HepG2 (cell line): ENCODE data around the gene NARF. TPM values are rescaled to one million over a fixed set of nuclear protein-coding genes. Genes with fewer than 3 reads are reported as not detected.

Source experiments
- ARNT2 ChIP-seq: sonication (generic); formaldehyde crosslinking; IDR thresholded peaks from 2 replicates; pipeline ENCODE4 v1.8.0; 2022; ENCODE audit warnings: mild to moderate bottlenecking, low read depth, missing genetic modification reagents, moderate library complexity
- CREM ChIP-seq, 2 experiments: sonication (generic) in 1 of 2; formaldehyde crosslinking in 1 of 2; IDR thresholded peaks; 2 replicates each; pipeline versions ENCODE4 v1.4.0 to v1.6.1; 2016 to 2020; ENCODE audit warnings: antibody characterized with exemption in 1 of 2, mild to moderate bottlenecking in 1 of 2, missing genetic modification reagents in 1 of 2
- DNMT3B ChIP-seq: conservative IDR thresholded peaks from 2 replicates; pipeline ENCODE4 v1.6.1; 2016; ENCODE audit warnings: missing biosample characterization, control low read depth
- GABPA ChIP-seq, 2 experiments: IDR thresholded peaks; 2 replicates each; pipeline ENCODE4 v1.6.1; 2011 to 2016; ENCODE audit warnings: low read depth in 2 of 2, low read length in 1 of 2, missing biosample characterization in 1 of 2, missing genetic modification characterization in 1 of 2
- HCFC1 ChIP-seq: fragments of 150-350 bp; IDR thresholded peaks from 2 replicates; pipeline ENCODE4 v1.6.1; 2014; ENCODE audit warnings: low read depth, low read length
- HNF4A ChIP-seq: sonication (generic); formaldehyde crosslinking; IDR thresholded peaks from 2 replicates; pipeline ENCODE4 v1.4.0; 2020; ENCODE audit warnings: missing genetic modification reagents
- JDP2 ChIP-seq: sonication (generic); formaldehyde crosslinking; IDR thresholded peaks from 2 replicates; pipeline ENCODE4 v1.8.1; 2022; ENCODE audit warnings: missing genetic modification reagents, borderline replicate concordance
- KLF16 ChIP-seq, 2 experiments: sonication (generic) in 1 of 2; formaldehyde crosslinking in 1 of 2; IDR thresholded peaks; 2 replicates each; pipeline versions ENCODE4 v1.6.1 to v1.8.0; 2016 to 2023; ENCODE audit warnings: missing genetic modification reagents in 2 of 2, missing compliant biosample characterization in 1 of 2
- NKX3-1 ChIP-seq: sonication (generic); formaldehyde crosslinking; IDR thresholded peaks from 2 replicates; pipeline ENCODE4 v1.5.0; 2020; ENCODE audit warnings: missing genetic modification reagents
- PCBP2 ChIP-seq: fragments of 200-400 bp; formaldehyde crosslinking; optimal IDR thresholded peaks from 2 replicates; pipeline ENCODE3; 2018; ENCODE audit warnings: low read length, low read depth; ENCODE audit not compliant: poor library complexity, severe bottlenecking
- ZFX ChIP-seq: sonication (generic); formaldehyde crosslinking; IDR thresholded peaks from 2 replicates; pipeline ENCODE4 v1.4.0; 2020; ENCODE audit warnings: mild to moderate bottlenecking, low read depth, missing genetic modification reagents, moderate library complexity
- ZFY ChIP-seq: sonication (generic); formaldehyde crosslinking; IDR thresholded peaks from 2 replicates; pipeline ENCODE4 v1.4.0; 2020; ENCODE audit warnings: missing genetic modification reagents
- ZIK1 ChIP-seq: sonication (generic); formaldehyde crosslinking; IDR thresholded peaks from 2 replicates; pipeline ENCODE4 v1.5.0; 2020; ENCODE audit warnings: mild to moderate bottlenecking, low read depth, missing genetic modification reagents, borderline replicate concordance
- ZNF12 ChIP-seq: sonication (generic); formaldehyde crosslinking; IDR thresholded peaks from 2 replicates; pipeline ENCODE4 v1.5.0; 2020; ENCODE audit warnings: missing genetic modification reagents
- ZNF124 ChIP-seq: sonication (generic); formaldehyde crosslinking; IDR thresholded peaks from 2 replicates; pipeline ENCODE4 v1.4.0; 2020; ENCODE audit warnings: missing genetic modification reagents
- ZNF224 ChIP-seq: sonication (generic); formaldehyde crosslinking; IDR thresholded peaks from 2 replicates; pipeline ENCODE4 v1.5.0; 2020; ENCODE audit warnings: mild to moderate bottlenecking, missing genetic modification reagents
- ZNF263 ChIP-seq: sonication (generic); formaldehyde crosslinking; IDR thresholded peaks from 2 replicates; pipeline ENCODE4 v1.4.0; 2020; ENCODE audit warnings: missing genetic modification reagents
- ZNF572 ChIP-seq: sonication (generic); formaldehyde crosslinking; IDR thresholded peaks from 2 replicates; pipeline ENCODE4 v1.5.1; 2020; ENCODE audit warnings: mild to moderate bottlenecking, missing genetic modification reagents
- ZNF768 ChIP-seq: sonication (generic); formaldehyde crosslinking; IDR thresholded peaks from 2 replicates; pipeline ENCODE4 v1.4.0; 2020; ENCODE audit warnings: missing genetic modification reagents
- polyA plus RNA-seq, 8 experiments: library from polyadenylated mRNA; depleted of rRNA in 3 of 8; stranded (reverse) in 7 of 8; unstranded in 1 of 8; fragments of >200 nt; fragmentation: Illumina TruSeq in 4 of 8; extraction: Trizol in 4 of 8; gene quantifications; 2 replicates each; pipeline versions ENCODE4 v1.2.1 to v1.2.3, GENCODE V29; 2011 to 2016; ENCODE audit warnings: low read depth in 4 of 8, missing spikeins in 1 of 8, mixed read lengths in 1 of 8; ENCODE audit not compliant: insufficient read depth in 1 of 8
- total RNA-seq, 5 experiments: library from RNA; depleted of rRNA; stranded (reverse); fragments of >200 nt; fragmentation: Illumina TruSeq; extraction: Trizol; gene quantifications; 2 replicates each; pipeline ENCODE4 v1.2.3, GENCODE V29; 2016; ENCODE audit warnings: low read depth in 1 of 5
- TF ChIP-seq, protein P1 (sequence below): sonication (generic); formaldehyde crosslinking; IDR thresholded peaks from 2 replicates; pipeline ENCODE4 v1.5.0; 2020; ENCODE audit warnings: missing genetic modification reagents
- TF ChIP-seq, protein P2 (sequence below): sonication (generic); formaldehyde crosslinking; IDR thresholded peaks from 2 replicates; pipeline ENCODE4 v1.4.0; 2020; ENCODE audit warnings: missing genetic modification reagents
- TF ChIP-seq, protein P3 (sequence below): IDR thresholded peaks from 2 replicates; pipeline ENCODE4 v1.6.1; 2016
- TF ChIP-seq, protein P4 (sequence below): sonication (generic); formaldehyde crosslinking; IDR thresholded peaks from 2 replicates; pipeline ENCODE4 v1.4.0; 2020; ENCODE audit warnings: missing genetic modification reagents
- TF ChIP-seq, protein P5 (sequence below): sonication (generic); formaldehyde crosslinking; IDR thresholded peaks from 2 replicates; pipeline ENCODE4 v1.4.0; 2020; ENCODE audit warnings: missing genetic modification reagents

Gene NARF
- total and polyA plus RNA-seq, 2 of the 13 experiments (the other 11 are each of a cell fraction or from before 2014, with no cell fraction given): 61.1 to 144 TPM

DNA sequence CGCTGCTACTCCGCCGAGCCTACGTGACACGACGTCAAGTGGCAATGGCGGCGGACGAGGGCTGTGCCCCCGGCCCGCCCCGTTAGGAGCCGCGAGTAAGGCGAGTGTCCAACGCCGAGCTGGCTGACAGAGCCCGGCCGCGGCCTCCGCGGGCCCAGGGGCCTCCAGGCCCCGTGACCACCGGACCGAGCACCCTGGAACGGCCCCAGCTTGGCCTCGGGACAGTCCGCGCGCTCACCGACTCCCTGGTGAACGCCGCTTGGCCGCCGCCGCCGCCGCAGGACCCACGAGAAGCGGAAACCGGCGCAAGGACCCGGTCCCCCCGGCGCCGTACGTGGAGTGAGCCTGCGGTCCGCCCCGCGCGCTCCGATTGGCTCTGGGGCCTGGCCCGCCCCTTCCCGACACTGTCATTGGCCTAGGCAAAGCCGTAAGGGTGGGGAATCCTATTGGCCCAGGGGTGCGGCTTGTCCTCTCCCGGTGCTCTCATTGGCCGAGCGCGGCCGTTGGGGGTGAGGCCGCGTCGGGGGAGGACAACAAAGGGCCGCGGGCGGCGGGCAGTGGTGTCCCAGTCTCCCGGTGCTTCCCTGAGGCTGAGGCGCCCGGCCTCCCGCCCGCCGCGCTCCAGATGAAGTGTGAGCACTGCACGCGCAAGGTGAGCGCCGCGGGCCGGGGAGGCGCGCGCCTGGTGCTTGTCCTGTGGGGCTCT is at the start of gene NARF (continued):
- TF ChIP-seq, protein P1, sequence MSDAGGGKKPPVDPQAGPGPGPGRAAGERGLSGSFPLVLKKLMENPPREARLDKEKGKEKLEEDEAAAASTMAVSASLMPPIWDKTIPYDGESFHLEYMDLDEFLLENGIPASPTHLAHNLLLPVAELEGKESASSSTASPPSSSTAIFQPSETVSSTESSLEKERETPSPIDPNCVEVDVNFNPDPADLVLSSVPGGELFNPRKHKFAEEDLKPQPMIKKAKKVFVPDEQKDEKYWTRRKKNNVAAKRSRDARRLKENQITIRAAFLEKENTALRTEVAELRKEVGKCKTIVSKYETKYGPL (CRISPR knock-in tag): peak; percentile 83; the same call in 1 of the 2 replicates
- TF ChIP-seq CREM (IDR thresholded peaks at IDR 0.05) (no peak; the same call in 1 of the 2 replicates), CREM (CRISPR knock-in tag; IDR thresholded peaks at IDR 0.05) (no peak), ZFX (peak; percentile 92), JDP2 (CRISPR knock-in tag) (no peak; the same call in 1 of the 2 replicates), ZNF12 (CRISPR knock-in tag) (peak; percentile 65; the same call in 1 of the 2 replicates), ZFY (CRISPR knock-in tag) (peak; percentile 92), ZNF768 (CRISPR knock-in tag) (no peak; the same call in 1 of the 2 replicates), HNF4A (no peak), ZNF224 (CRISPR knock-in tag) (peak; percentile 99), ZNF124 (CRISPR knock-in tag) (no peak; the same call in 1 of the 2 replicates), DNMT3B (CRISPR knock-in tag) (0 out of 2 replicates have a peak, but pooled peaks have one; percentile 10), NKX3-1 (CRISPR knock-in tag) (peak; percentile 85), KLF16 (CRISPR knock-in tag; IDR thresholded peaks at IDR 0.05) (peak; percentile 24 to 94; a peak in 2 of 4 replicates), ZIK1 (peak; percentile 66), GABPA (IDR thresholded peaks at IDR 0.05; ENCODE audit: low read depth, low read length) (peak; percentile 46), GABPA (CRISPR knock-in tag; IDR thresholded peaks at IDR 0.05; ENCODE audit: low read depth) (peak; percentile 55; the same call in 1 of the 2 replicates), ZNF572 (CRISPR knock-in tag) (0 out of 2 replicates have a peak, but pooled peaks have one; percentile 29), ZNF263 (CRISPR knock-in tag) (0 out of 2 replicates have a peak, but pooled peaks have one; percentile 10), PCBP2 (no peak), HCFC1 (no peak; the same call in 1 of the 2 replicates), ARNT2 (peak; percentile 98)
- TF ChIP-seq, protein P2, sequence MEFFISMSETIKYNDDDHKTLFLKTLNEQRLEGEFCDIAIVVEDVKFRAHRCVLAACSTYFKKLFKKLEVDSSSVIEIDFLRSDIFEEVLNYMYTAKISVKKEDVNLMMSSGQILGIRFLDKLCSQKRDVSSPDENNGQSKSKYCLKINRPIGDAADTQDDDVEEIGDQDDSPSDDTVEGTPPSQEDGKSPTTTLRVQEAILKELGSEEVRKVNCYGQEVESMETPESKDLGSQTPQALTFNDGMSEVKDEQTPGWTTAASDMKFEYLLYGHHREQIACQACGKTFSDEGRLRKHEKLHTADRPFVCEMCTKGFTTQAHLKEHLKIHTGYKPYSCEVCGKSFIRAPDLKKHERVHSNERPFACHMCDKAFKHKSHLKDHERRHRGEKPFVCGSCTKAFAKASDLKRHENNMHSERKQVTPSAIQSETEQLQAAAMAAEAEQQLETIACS (CRISPR knock-in tag): no peak; the same call in 1 of the 2 replicates
- TF ChIP-seq, protein P3, sequence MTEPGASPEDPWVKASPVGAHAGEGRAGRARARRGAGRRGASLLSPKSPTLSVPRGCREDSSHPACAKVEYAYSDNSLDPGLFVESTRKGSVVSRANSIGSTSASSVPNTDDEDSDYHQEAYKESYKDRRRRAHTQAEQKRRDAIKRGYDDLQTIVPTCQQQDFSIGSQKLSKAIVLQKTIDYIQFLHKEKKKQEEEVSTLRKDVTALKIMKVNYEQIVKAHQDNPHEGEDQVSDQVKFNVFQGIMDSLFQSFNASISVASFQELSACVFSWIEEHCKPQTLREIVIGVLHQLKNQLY (CRISPR knock-in tag): peak; percentile 66; the same call in 1 of the 2 replicates
- TF ChIP-seq, protein P4, sequence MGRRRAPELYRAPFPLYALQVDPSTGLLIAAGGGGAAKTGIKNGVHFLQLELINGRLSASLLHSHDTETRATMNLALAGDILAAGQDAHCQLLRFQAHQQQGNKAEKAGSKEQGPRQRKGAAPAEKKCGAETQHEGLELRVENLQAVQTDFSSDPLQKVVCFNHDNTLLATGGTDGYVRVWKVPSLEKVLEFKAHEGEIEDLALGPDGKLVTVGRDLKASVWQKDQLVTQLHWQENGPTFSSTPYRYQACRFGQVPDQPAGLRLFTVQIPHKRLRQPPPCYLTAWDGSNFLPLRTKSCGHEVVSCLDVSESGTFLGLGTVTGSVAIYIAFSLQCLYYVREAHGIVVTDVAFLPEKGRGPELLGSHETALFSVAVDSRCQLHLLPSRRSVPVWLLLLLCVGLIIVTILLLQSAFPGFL (CRISPR knock-in tag): no peak
- TF ChIP-seq, protein P5, sequence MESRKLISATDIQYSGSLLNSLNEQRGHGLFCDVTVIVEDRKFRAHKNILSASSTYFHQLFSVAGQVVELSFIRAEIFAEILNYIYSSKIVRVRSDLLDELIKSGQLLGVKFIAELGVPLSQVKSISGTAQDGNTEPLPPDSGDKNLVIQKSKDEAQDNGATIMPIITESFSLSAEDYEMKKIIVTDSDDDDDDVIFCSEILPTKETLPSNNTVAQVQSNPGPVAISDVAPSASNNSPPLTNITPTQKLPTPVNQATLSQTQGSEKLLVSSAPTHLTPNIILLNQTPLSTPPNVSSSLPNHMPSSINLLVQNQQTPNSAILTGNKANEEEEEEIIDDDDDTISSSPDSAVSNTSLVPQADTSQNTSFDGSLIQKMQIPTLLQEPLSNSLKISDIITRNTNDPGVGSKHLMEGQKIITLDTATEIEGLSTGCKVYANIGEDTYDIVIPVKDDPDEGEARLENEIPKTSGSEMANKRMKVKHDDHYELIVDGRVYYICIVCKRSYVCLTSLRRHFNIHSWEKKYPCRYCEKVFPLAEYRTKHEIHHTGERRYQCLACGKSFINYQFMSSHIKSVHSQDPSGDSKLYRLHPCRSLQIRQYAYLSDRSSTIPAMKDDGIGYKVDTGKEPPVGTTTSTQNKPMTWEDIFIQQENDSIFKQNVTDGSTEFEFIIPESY (CRISPR knock-in tag): 0 out of 2 replicates have a peak, but pooled peaks have one; percentile 3
